ENCODE data around the gene ATF5. TPM values are rescaled to one million over a fixed set of nuclear protein-coding genes. Genes with fewer than 3 reads are reported as not detected.

Gene ATF5
- total RNA-seq, 1 donor from 2014 or later, result 18.1 TPM

GRCh38 chr19:49910179-49910578 is 18.8 kb upstream of the ATF5 start:
- Mint-ChIP-seq H3K4me1 (ENCODE audit: unreplicated experiment) (peaks cover 22% of the 10 kb centered on the region), H3K27ac (no peak overlapping the region), H3K36me3 (peaks cover 30% of the 10 kb centered on the region), H3K4me3 (no peak overlapping the region), H3K27me3 (no peaks in the 10 kb centered on the region), H3K9me3 (peaks cover under 1% of the 10 kb centered on the region)
- no peak for TF ChIP-seq CTCF (conservative IDR thresholded peaks at IDR 0.05)
- DNase-seq (ENCODE audit: extremely low spot score, unreplicated experiment), result no peak

- no peak for TF ChIP-seq CTCF (conservative IDR thresholded peaks at IDR 0.05)
- H3K4me3 Mint-ChIP-seq, result no peak overlapping the region
- H3K27me3 Mint-ChIP-seq, result no peaks in the 10 kb centered on the region
- peak overlapping the region; percentile 17 for H3K27ac Mint-ChIP-seq
- no peak for DNase-seq (ENCODE audit: extremely low spot score, unreplicated experiment)
- H3K4me1 Mint-ChIP-seq (ENCODE audit: unreplicated experiment), result peaks cover 27% of the 10 kb centered on the region
- H3K36me3 Mint-ChIP-seq, result peaks cover 35% of the 10 kb centered on the region
- H3K9me3 Mint-ChIP-seq, result peaks cover 4% of the 10 kb centered on the region
These were observed 17.4 kb upstream of the ATF5 start for GRCh38 chr19:49911381-49912145.

- TF ChIP-seq CTCF (conservative IDR thresholded peaks at IDR 0.05), result peak; percentile 21
- Mint-ChIP-seq H3K9me3 (peaks cover 4% of the 10 kb centered on the region), H3K4me3 (no peak overlapping the region), H3K27ac (peak overlapping the region; percentile 73), H3K36me3 (peaks cover 39% of the 10 kb centered on the region), H3K4me1 (ENCODE audit: unreplicated experiment) (peaks cover 35% of the 10 kb centered on the region), H3K27me3 (no peaks in the 10 kb centered on the region)
- no peak for DNase-seq (ENCODE audit: extremely low spot score, unreplicated experiment)
These were observed 15.9 kb upstream of the ATF5 start for GRCh38 chr19:49912965-49913685.

GRCh38 chr19:49913720-49914119 is 15.3 kb upstream of the ATF5 start:
- DNase-seq (ENCODE audit: extremely low spot score, unreplicated experiment), result no peak
- Mint-ChIP-seq H3K27me3 (no peaks in the 10 kb centered on the region), H3K36me3 (peaks cover 39% of the 10 kb centered on the region), H3K27ac (peak overlapping the region; percentile 73), H3K4me3 (no peak overlapping the region), H3K9me3 (peaks cover 4% of the 10 kb centered on the region), H3K4me1 (ENCODE audit: unreplicated experiment) (peaks cover 35% of the 10 kb centered on the region)
- TF ChIP-seq CTCF (conservative IDR thresholded peaks at IDR 0.05), result no peak

GRCh38 chr19:49915271-49915670 is 13.7 kb upstream of the ATF5 start:
- Mint-ChIP-seq H3K27ac (no peak overlapping the region), H3K36me3 (peaks cover 39% of the 10 kb centered on the region), H3K27me3 (no peaks in the 10 kb centered on the region), H3K4me3 (no peak overlapping the region), H3K4me1 (ENCODE audit: unreplicated experiment) (peaks cover 35% of the 10 kb centered on the region), H3K9me3 (peaks cover 4% of the 10 kb centered on the region)
- peak; percentile 49 for TF ChIP-seq CTCF (conservative IDR thresholded peaks at IDR 0.05)
- DNase-seq (ENCODE audit: extremely low spot score, unreplicated experiment), result no peak

Measured in type B pancreatic cell (in vitro differentiated cells).